Activated naive CD8-positive, alpha-beta T cell treated with anti-CD3 and anti-CD28 coated beads, Interleukin-2, amount 10 ng/mL, durations not matched to agents 7 days and 5 days (primary cell): ENCODE measurements around the gene BCL2L11. TPM values are rescaled to one million over a fixed set of nuclear protein-coding genes. Genes with fewer than 3 reads are reported as not detected.
"Not testable (repeated sequence)": the region's sequence is repeated elsewhere in the genome, so short reads cannot be mapped to it uniquely, and the experiment has no call there.

Experiments used
- ATAC-seq: fragments of 150-1000 bp; cut with Tn5 transposase; one replicate; pipeline ENCODE4 v1.10.0; 2021; ENCODE audit warnings: low read depth, moderate library complexity
- POLR2A ChIA-PET: fragments of 350-600 bp; sonication (Branson Sonifier 250); formaldehyde crosslinking; loops from one replicate; lab custom pipeline; 2021; ENCODE audit warnings: antibody characterized with exemption; lab: Charles Lee
- DNase-seq: peaks from one replicate; pipeline ENCODE4 v3.0.0; 2021
- H3K27ac Mint-ChIP-seq: one replicate; pipeline ENCODE4 v1.8.0; 2022; ENCODE audit warnings: mild to moderate bottlenecking, mixed read lengths
- H3K27me3 Mint-ChIP-seq: one replicate; pipeline ENCODE4 v1.8.0; 2022; ENCODE audit warnings: mild to moderate bottlenecking, moderate library complexity, mixed read lengths
- H3K36me3 Mint-ChIP-seq: one replicate; pipeline ENCODE4 v1.8.0; 2021; ENCODE audit warnings: mild to moderate bottlenecking, mixed read lengths
- H3K4me1 Mint-ChIP-seq: one replicate; pipeline ENCODE4 v1.8.0; 2021; ENCODE audit warnings: mixed read lengths
- H3K4me3 Mint-ChIP-seq: one replicate; pipeline ENCODE4 v1.8.0; 2022; ENCODE audit warnings: mild to moderate bottlenecking, moderate library complexity, mixed read lengths
- H3K9me3 Mint-ChIP-seq: one replicate; pipeline ENCODE4 v1.8.0; 2021; ENCODE audit warnings: mixed read lengths
- total RNA-seq, 2 experiments: library from RNA; stranded (reverse); gene quantifications; one replicate each; pipeline ENCODE4 v1.2.3, GENCODE V29; 2021

Gene BCL2L11
- 10 to 100 TPM; 17.2 to 21.1 TPM for total RNA-seq

GRCh38 chr2:111120253-111121027 lies at the start of gene BCL2L11:
BCL2L11 (plus strand) TSS chr2:111120914; CDS start chr2:111123746, 2,832 bp downstream.
- Mint-ChIP-seq H3K4me1 (peaks cover 32% of the 10 kb centered on the region), H3K9me3 (no peaks in the 10 kb centered on the region), H3K4me3 (peak within 1 kb of the TSS; percentile 95), H3K36me3 (peaks cover 4% of the 10 kb centered on the region), H3K27me3 (peaks cover 47% of the 10 kb centered on the region), H3K27ac (peak within 1 kb of the TSS; percentile 89)
- peak; percentile 76 for ATAC-seq
- peak; percentile 96 for DNase-seq
- POLR2A ChIA-PET, result interaction anchor here (0.6 to 1.4 kb wide), 3 partner anchors 71 to 443 kb away, joined by 3 to 5 read pairs (median 4); partner anchors contain the start of gene BUB1

GRCh38 chr2:111071600-111072171 lies 49.0 kb upstream of the BCL2L11 start:
- Mint-ChIP-seq H3K36me3 (peaks cover 3% of the 10 kb centered on the region), H3K27me3 (peaks cover 16% of the 10 kb centered on the region), H3K4me1 (no peaks in the 10 kb centered on the region), H3K4me3 (no peak overlapping the region), H3K27ac (no peak overlapping the region), H3K9me3 (peaks cover 4% of the 10 kb centered on the region)
- POLR2A ChIA-PET, result no interaction called here
- no peak for DNase-seq
- ATAC-seq, result no peak

GRCh38 chr2:111072220-111072871 lies 48.4 kb upstream of the BCL2L11 start:
- no peaks in the 10 kb centered on the region for H3K4me1 Mint-ChIP-seq
- peaks cover 5% of the 10 kb centered on the region for H3K9me3 Mint-ChIP-seq
- POLR2A ChIA-PET, result no interaction called here
- H3K27ac Mint-ChIP-seq, result no peak overlapping the region
- H3K27me3 Mint-ChIP-seq, result peaks cover 17% of the 10 kb centered on the region
- no peak for ATAC-seq
- no peak overlapping the region for H3K4me3 Mint-ChIP-seq
- peaks cover 3% of the 10 kb centered on the region for H3K36me3 Mint-ChIP-seq
- DNase-seq, result no peak

GRCh38 chr2:111082659-111083058 lies 38.1 kb upstream of the BCL2L11 start:
- H3K4me1 Mint-ChIP-seq, ATAC-seq, H3K36me3 Mint-ChIP-seq, H3K4me3 Mint-ChIP-seq, H3K27ac Mint-ChIP-seq, DNase-seq, POLR2A ChIA-PET: not testable (repeated sequence)
- Mint-ChIP-seq H3K9me3 (peaks cover 13% of the 10 kb centered on the region), H3K27me3 (peaks cover 26% of the 10 kb centered on the region)

GRCh38 chr2:111091811-111092211 lies 28.9 kb upstream of the BCL2L11 start:
- ATAC-seq (no peak), DNase-seq (no peak)
- H3K27me3 Mint-ChIP-seq, result peaks cover 4% of the 10 kb centered on the region
- H3K9me3 Mint-ChIP-seq, result no peaks in the 10 kb centered on the region
- no peak overlapping the region for H3K4me3 Mint-ChIP-seq
- H3K4me1 Mint-ChIP-seq, result no peaks in the 10 kb centered on the region
- H3K27ac Mint-ChIP-seq, result no peak overlapping the region
- H3K36me3 Mint-ChIP-seq, result no peaks in the 10 kb centered on the region
- POLR2A ChIA-PET, result no interaction called here

- POLR2A ChIA-PET, result no interaction called here
- Mint-ChIP-seq H3K36me3 (no peaks in the 10 kb centered on the region), H3K27ac (no peak overlapping the region), H3K4me3 (no peak overlapping the region), H3K9me3 (no peaks in the 10 kb centered on the region), H3K4me1 (no peaks in the 10 kb centered on the region), H3K27me3 (peaks cover 3% of the 10 kb centered on the region)
- ATAC-seq (no peak), DNase-seq (no peak)
Observed at GRCh38 chr2:111094691-111095090, 26.0 kb upstream of the BCL2L11 start.

- Mint-ChIP-seq H3K27me3 (peaks cover 3% of the 10 kb centered on the region), H3K9me3 (no peaks in the 10 kb centered on the region), H3K4me1 (peaks cover 5% of the 10 kb centered on the region), H3K4me3 (no peak overlapping the region), H3K36me3 (no peaks in the 10 kb centered on the region), H3K27ac (no peak overlapping the region)
- ATAC-seq, result no peak
- POLR2A ChIA-PET, result no interaction called here
- DNase-seq, result no peak
Observed at GRCh38 chr2:111095434-111095833, 25.3 kb upstream of the BCL2L11 start.

- DNase-seq (no peak), ATAC-seq (no peak)
- H3K4me1 Mint-ChIP-seq, result peaks cover 12% of the 10 kb centered on the region
- no peaks in the 10 kb centered on the region for H3K9me3 Mint-ChIP-seq
- POLR2A ChIA-PET, result no interaction called here
- H3K4me3 Mint-ChIP-seq, result no peak overlapping the region
- H3K27me3 Mint-ChIP-seq, result peaks cover 5% of the 10 kb centered on the region
- no peak overlapping the region for H3K27ac Mint-ChIP-seq
- H3K36me3 Mint-ChIP-seq, result no peaks in the 10 kb centered on the region
Observed at GRCh38 chr2:111099402-111099801, 21.3 kb upstream of the BCL2L11 start.

GRCh38 chr2:111100087-111100764 lies 20.5 kb upstream of the BCL2L11 start:
- no peak for ATAC-seq
- Mint-ChIP-seq H3K4me1 (peaks cover 12% of the 10 kb centered on the region), H3K9me3 (no peaks in the 10 kb centered on the region), H3K27ac (peak overlapping the region; percentile 26), H3K27me3 (peaks cover 9% of the 10 kb centered on the region), H3K36me3 (no peaks in the 10 kb centered on the region), H3K4me3 (peak overlapping the region; percentile 10)
- POLR2A ChIA-PET, result no interaction called here
- no peak for DNase-seq

GRCh38 chr2:111100765-111101162 lies 19.9 kb upstream of the BCL2L11 start:
- Mint-ChIP-seq H3K27ac (no peak overlapping the region), H3K27me3 (peaks cover 10% of the 10 kb centered on the region), H3K36me3 (no peaks in the 10 kb centered on the region), H3K4me3 (peak overlapping the region; percentile 10), H3K9me3 (no peaks in the 10 kb centered on the region), H3K4me1 (peaks cover 12% of the 10 kb centered on the region)
- POLR2A ChIA-PET, result no interaction called here
- peak; percentile 83 for ATAC-seq
- DNase-seq, result no peak

GRCh38 chr2:111101592-111101991 lies 19.1 kb upstream of the BCL2L11 start:
- H3K4me3 Mint-ChIP-seq, result no peak overlapping the region
- peaks cover 14% of the 10 kb centered on the region for H3K27me3 Mint-ChIP-seq
- H3K27ac Mint-ChIP-seq, result no peak overlapping the region
- peaks cover 2% of the 10 kb centered on the region for H3K36me3 Mint-ChIP-seq
- POLR2A ChIA-PET, result no interaction called here
- DNase-seq, result no peak
- H3K9me3 Mint-ChIP-seq, result no peaks in the 10 kb centered on the region
- ATAC-seq, result no peak
- H3K4me1 Mint-ChIP-seq, result peaks cover 12% of the 10 kb centered on the region

- ATAC-seq (no peak), DNase-seq (no peak)
- Mint-ChIP-seq H3K27me3 (peaks cover 14% of the 10 kb centered on the region), H3K27ac (no peak overlapping the region), H3K9me3 (no peaks in the 10 kb centered on the region), H3K4me3 (no peak overlapping the region), H3K4me1 (peaks cover 12% of the 10 kb centered on the region), H3K36me3 (peaks cover 2% of the 10 kb centered on the region)
- POLR2A ChIA-PET, result no interaction called here
Observed at GRCh38 chr2:111102216-111102615, 18.5 kb upstream of the BCL2L11 start.

GRCh38 chr2:111105926-111106325 lies 14.8 kb upstream of the BCL2L11 start:
- Mint-ChIP-seq H3K27ac (no peak overlapping the region), H3K4me3 (no peak overlapping the region), H3K27me3 (peaks cover 24% of the 10 kb centered on the region)

More at GRCh38 chr2:111105926-111106325, 14.8 kb upstream of the BCL2L11 start:
- POLR2A ChIA-PET, result no interaction called here
- DNase-seq (no peak), ATAC-seq (no peak)
- Mint-ChIP-seq H3K36me3 (peaks cover 3% of the 10 kb centered on the region), H3K9me3 (no peaks in the 10 kb centered on the region), H3K4me1 (peaks cover 1% of the 10 kb centered on the region)
